Measurements from ENCODE around the gene GNLY. TPM values are rescaled to one million over a fixed set of nuclear protein-coding genes. Genes with fewer than 3 reads are reported as not detected.

Gene GNLY
- total RNA-seq, 1 experiment from 2014 or later = not detected

Other genes starting within 250 kb of the GNLY start
- gene MAT2A, start 155.2 kb upstream of the GNLY start, total RNA-seq (2014; rRNA removed) = 304 and 309 TPM in 2 replicates
- 34.8 and 46.7 TPM in 2 replicates for gene GGCX, start 132.9 kb upstream of the GNLY start, total RNA-seq (2014; rRNA removed)
- 141 and 142 TPM in 2 replicates for gene VAMP8, start 116.8 kb upstream of the GNLY start, total RNA-seq (2014; rRNA removed)
- 0.40 TPM in 1 of 2 replicates, not detected in the other for gene VAMP5, start 109.9 kb upstream of the GNLY start, total RNA-seq (2014; rRNA removed)
- gene RNF181, start 98.6 kb upstream of the GNLY start, total RNA-seq (2014; rRNA removed) = 170 and 225 TPM in 2 replicates
- gene TMEM150A, start 91.7 kb upstream of the GNLY start, total RNA-seq (2014; rRNA removed) = 3.9 and 4.9 TPM in 2 replicates
- gene C2orf68, start 82.3 kb upstream of the GNLY start, total RNA-seq (2014; rRNA removed) = 26.6 and 27.6 TPM in 2 replicates
- gene USP39, start 78.2 kb upstream of the GNLY start, total RNA-seq (2014; rRNA removed) = 179 and 278 TPM in 2 replicates
- not detected in 2 replicates for gene SFTPB, start 26.2 kb upstream of the GNLY start, total RNA-seq (2014; rRNA removed)
- gene ATOH8, start 59.6 kb downstream of the GNLY start, total RNA-seq (2014; rRNA removed) = 0.04 TPM in 1 of 2 replicates, not detected in the other
- gene ST3GAL5, start 194.6 kb downstream of the GNLY start, total RNA-seq (2014; rRNA removed) = 0.87 and 0.98 TPM in 2 replicates

All from PC-3 (cell line).